Ishikawa (cell line): ENCODE data around the gene ZNF474.

Experiments
- CEBPB ChIP-seq: IDR thresholded peaks from 2 replicates; pipeline ENCODE4 v1.6.1; 2012
- CREB1 ChIP-seq: IDR thresholded peaks from 2 replicates; pipeline ENCODE4 v1.6.1; 2012; ENCODE audit warnings: low read depth
- EGR1 ChIP-seq: IDR thresholded peaks from 2 replicates; pipeline ENCODE4 v1.6.1; 2012
- EP300 ChIP-seq: IDR thresholded peaks from 2 replicates; pipeline ENCODE4 v1.6.1; 2012; ENCODE audit warnings: borderline replicate concordance
- FOXM1 ChIP-seq: IDR thresholded peaks from 2 replicates; pipeline ENCODE4 v1.6.1; 2012; ENCODE audit warnings: low read depth, borderline replicate concordance
- NFIC ChIP-seq: IDR thresholded peaks from 2 replicates; pipeline ENCODE4 v1.6.1; 2012
- RAD21 ChIP-seq: IDR thresholded peaks from 2 replicates; pipeline ENCODE4 v1.6.1; 2012; ENCODE audit warnings: low read depth
- REST ChIP-seq: IDR thresholded peaks from 2 replicates; pipeline ENCODE4 v1.6.1; 2012; ENCODE audit warnings: low read depth, mild to moderate bottlenecking
- TAF1 ChIP-seq: IDR thresholded peaks from 2 replicates; pipeline ENCODE4 v1.6.1; 2012; ENCODE audit warnings: low read depth, mild to moderate bottlenecking
- TCF12 ChIP-seq: IDR thresholded peaks from 2 replicates; pipeline ENCODE4 v1.6.1; 2012; ENCODE audit warnings: low read depth
- TEAD4 ChIP-seq: IDR thresholded peaks from 2 replicates; pipeline ENCODE4 v1.6.1; 2012
- YY1 ChIP-seq: IDR thresholded peaks from 2 replicates; pipeline ENCODE4 v1.6.1; 2012; ENCODE audit warnings: low read depth
- ZBTB7A ChIP-seq: IDR thresholded peaks from 2 replicates; pipeline ENCODE4 v1.6.1; 2012; ENCODE audit warnings: low read depth
- TF ChIP-seq, protein P1 (sequence below): IDR thresholded peaks from 2 replicates; pipeline ENCODE4 v1.6.1; 2012
- TF ChIP-seq, protein P2 (sequence below): IDR thresholded peaks from 2 replicates; pipeline ENCODE4 v1.6.1; 2012

ZNF474 gene

DNA sequence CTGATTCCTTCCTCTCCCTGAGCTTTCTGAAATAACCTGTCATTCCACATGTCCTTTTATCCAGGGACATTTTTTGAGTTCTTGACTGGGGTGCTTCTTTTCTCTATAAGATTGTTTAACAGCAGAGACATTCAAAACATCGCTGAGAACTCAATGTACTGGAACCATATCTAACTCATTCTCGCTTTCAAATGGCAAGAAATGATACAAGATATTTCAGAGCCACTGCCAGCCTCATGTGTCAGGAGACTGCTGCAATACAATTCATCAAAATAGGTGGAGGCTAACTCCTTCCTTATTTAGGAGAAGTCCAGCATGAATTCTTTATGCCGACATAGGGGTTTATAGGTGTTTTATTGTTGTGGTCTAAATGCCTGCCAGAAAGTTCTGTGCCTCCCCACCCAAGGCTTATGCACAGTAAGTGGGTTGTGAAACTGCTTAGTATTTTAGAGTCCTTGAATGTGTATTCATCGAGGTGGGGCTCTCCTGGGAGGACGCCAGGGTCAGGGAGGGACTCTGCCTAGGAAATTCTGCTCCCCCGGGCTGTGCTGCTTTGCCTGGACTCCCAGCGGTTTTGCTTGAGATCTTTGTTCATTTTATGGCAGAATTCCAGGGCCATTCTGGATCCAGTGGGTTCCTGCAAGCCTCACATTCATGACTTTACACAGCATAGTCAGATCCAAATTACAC lies 53.9 kb downstream of the ZNF474 start:
- TF ChIP-seq CEBPB (0 out of 2 replicates have a peak, but pooled peaks have one; percentile 48), RAD21 (no peak; the same call in 1 of the 2 replicates), NFIC (peak; percentile 52), TCF12 (peak; percentile 41; the same call in 1 of the 2 replicates), TEAD4 (0 out of 2 replicates have a peak, but pooled peaks have one; percentile 39), EGR1 (no peak)
- TF ChIP-seq, protein P1, sequence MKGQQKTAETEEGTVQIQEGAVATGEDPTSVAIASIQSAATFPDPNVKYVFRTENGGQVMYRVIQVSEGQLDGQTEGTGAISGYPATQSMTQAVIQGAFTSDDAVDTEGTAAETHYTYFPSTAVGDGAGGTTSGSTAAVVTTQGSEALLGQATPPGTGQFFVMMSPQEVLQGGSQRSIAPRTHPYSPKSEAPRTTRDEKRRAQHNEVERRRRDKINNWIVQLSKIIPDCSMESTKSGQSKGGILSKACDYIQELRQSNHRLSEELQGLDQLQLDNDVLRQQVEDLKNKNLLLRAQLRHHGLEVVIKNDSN, result no peak

DNA sequence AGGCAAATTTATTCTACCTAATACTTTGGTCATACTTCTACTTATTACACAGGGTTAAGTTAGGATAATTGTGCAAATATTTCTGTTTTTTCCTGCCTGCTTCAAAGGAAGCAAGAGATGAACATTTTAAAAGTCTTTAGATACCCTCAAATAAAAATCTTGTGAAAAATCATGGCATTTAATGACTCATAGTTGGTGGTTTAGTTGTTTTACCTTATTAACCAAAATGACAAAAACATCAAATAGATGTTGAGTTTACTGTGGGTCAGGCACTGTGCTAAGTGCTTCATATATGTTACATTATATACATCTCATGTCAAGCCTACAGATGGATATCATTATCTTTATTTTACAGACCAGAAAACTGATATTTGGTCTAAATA lies 54.4 kb downstream of the ZNF474 start:
- TF ChIP-seq RAD21, result no peak
- no peak for TF ChIP-seq CREB1
- no peak for TF ChIP-seq ZBTB7A
- no peak for TF ChIP-seq REST
- TF ChIP-seq EGR1, result no peak
- no peak for TF ChIP-seq FOXM1
- no peak for TF ChIP-seq EP300
- no peak for TF ChIP-seq TEAD4
- TF ChIP-seq TAF1, result no peak
- no peak for TF ChIP-seq NFIC
- TF ChIP-seq YY1, result no peak

DNA sequence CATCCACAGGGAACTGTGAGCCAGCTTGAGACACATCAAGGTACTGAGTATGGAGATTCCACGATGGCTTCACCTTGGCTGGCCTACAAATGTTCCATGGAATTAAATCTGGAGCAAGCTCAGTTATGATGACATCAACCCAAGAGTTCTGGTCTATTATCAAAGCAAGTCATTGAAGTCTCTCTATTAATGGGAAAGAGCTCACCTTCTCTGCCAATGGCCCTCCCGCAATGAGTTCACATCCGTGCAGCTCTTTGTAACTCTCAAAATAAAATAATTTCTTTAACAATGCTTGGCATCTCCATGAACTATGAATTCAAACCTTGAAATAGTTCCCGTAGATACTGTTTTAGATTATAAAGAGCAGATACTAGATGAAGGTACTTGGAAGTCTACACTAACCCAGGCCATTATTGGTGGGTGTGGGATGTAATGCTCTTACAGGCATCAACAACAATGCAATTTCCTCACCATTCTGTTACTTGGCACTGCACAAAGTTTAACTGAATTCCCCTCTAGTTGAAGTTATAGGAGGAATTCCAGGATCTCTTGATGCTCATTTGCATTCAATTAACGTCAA lies 55.4 kb downstream of the ZNF474 start:
- TF ChIP-seq, protein P2, sequence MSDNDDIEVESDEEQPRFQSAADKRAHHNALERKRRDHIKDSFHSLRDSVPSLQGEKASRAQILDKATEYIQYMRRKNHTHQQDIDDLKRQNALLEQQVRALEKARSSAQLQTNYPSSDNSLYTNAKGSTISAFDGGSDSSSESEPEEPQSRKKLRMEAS, result no peak
- TF ChIP-seq ZBTB7A, result no peak
- no peak for TF ChIP-seq EP300
- TF ChIP-seq TAF1, result no peak
- no peak for TF ChIP-seq CREB1

GRCh38 chr5:122187426-122187825 lies 58.1 kb downstream of the ZNF474 start:
- no peak for TF ChIP-seq NFIC

DNA sequence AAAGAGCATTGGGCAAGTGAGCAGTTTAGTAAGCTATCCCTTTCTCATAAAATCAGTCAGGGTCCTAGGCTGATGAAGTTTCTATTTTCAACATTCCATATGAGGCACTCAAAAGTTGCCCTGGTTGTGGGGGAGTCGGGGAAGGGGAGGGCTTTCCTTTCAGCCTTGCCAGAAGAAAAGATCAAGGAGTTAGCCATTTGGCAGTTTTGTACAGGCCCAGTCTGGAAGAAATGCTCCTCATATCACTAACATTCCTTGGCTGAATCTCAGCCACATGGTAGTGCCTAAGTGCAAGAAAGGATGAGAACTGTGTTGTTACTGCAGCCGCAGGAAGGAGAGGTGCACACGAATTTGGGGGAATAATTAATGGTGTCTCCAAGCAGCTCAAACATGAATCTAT lies 60.8 kb downstream of the ZNF474 start:
- no peak for TF ChIP-seq NFIC
- no peak for TF ChIP-seq CEBPB
- no peak for TF ChIP-seq RAD21
- TF ChIP-seq TCF12, result no peak
- no peak for TF ChIP-seq YY1
- no peak for TF ChIP-seq CREB1
- no peak for TF ChIP-seq REST
- no peak for TF ChIP-seq EGR1
- TF ChIP-seq, protein P1, result no peak
- TF ChIP-seq, protein P2, result no peak
- TF ChIP-seq FOXM1, result no peak
- no peak for TF ChIP-seq TAF1
- no peak for TF ChIP-seq EP300
- TF ChIP-seq TEAD4, result no peak
- TF ChIP-seq ZBTB7A, result no peak
